HG02943 (cell line): Measurements from ENCODE around the gene ZMIZ1.

Source experiments
- ATAC-seq: cut with Tn5 transposase; IDR thresholded peaks from one replicate; pipeline ENCODE4 v1.9.1; 2021; ENCODE audit warnings: mild to moderate bottlenecking, low read depth, moderate library complexity; ENCODE audit not compliant: unreplicated experiment

Gene ZMIZ1

GRCh38 chr10:79249186-79250121 is 180.7 kb downstream of the ZMIZ1 start:
- peak; percentile 55 for ATAC-seq

DNA sequence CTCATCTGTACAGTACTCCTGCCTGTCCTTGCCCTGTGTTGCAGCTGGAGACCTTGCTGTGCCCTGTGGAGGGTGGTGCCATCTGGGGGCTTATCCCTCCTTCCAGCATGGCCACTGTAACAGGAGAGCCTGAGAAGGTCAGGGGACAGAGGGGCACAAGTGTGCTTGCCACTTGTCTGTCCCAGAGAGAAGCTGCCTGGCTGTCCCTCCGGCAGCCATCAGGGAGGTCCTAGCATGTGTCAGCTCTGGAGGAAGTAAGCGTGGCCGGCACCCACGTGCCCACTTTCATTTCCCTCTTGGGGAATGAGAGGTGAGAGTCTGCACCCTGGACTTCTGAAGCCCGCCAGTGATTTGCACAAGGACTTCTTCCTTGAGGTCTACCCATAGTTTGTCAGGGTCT is 181.5 kb downstream of the ZMIZ1 start:
- ATAC-seq = peak; percentile 26

DNA sequence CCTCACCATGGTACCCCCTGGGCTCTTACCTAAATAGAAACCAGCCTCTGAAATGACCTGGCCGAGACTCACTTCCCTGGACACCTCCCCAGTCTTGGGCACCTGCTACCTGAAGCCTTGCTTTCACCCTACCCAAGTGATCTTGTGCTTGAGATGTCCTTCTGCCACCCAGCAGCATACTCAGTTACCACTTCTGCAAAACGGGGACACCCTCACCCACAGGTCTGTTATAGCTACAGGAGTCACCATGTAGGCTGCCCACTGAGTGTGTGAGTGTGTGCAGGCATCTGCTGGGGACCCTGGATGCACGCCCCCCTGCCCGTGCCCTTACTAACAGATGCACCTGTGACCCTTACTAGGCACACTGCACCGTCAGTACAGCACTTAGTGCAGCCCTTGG is 183.7 kb downstream of the ZMIZ1 start:
- no peak for ATAC-seq

DNA sequence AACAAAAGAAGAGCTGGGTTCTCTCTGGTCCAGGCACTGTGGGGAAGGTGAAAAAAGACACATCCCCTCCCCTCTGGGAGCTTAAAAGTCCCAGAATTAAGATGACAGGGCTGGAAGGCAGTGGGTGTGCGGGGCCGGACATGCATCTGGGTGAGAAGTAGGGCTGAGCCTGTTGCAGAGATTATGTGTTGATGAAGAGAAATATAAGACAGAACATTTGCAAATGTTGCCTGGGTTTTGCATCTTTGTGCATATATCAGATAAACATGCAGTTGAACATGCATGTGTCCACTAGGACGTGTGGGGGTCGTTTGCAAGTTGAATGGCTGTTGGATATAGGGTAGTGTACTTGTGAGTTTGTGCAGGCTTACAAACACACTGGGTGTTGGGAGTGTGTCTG is 184.2 kb downstream of the ZMIZ1 start:
- ATAC-seq = no peak

GRCh38 chr10:79253704-79254103 is 184.9 kb downstream of the ZMIZ1 start:
- ATAC-seq = no peak

- ATAC-seq = no peak
Observed at GRCh38 chr10:79254333-79255006, 185.7 kb downstream of the ZMIZ1 start.

DNA sequence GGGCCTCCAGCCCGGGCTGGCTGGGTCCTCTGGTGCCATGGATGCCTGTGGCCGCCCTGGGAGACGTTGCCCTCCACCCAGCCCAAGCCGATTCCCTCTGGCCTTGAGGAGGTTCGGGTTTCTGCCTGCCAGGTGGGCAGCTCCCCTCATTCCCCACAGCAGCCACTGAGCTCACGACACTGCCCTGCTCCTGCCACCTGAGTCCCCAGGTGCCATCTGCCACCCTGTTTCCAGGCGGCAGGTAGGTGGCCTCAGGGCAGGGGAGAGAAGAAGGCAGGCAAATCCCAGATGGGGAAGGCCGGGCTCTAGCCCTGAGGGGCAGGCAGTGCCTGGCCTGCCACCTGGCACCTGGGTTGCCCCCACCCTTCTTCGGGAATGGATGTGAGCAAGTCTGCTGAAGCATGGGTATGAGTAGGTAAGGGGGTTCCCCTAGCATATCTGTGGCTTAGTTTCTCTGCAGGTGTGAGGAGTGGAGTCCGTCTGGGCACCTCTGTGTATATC is 186.3 kb downstream of the ZMIZ1 start:
- ATAC-seq = no peak

- ATAC-seq = no peak
Observed at GRCh38 chr10:79256264-79256806, 187.6 kb downstream of the ZMIZ1 start.

- ATAC-seq = no peak
Observed at GRCh38 chr10:79258894-79259293, 190.1 kb downstream of the ZMIZ1 start.

GRCh38 chr10:79259834-79260233 is 191.1 kb downstream of the ZMIZ1 start:
- ATAC-seq = no peak

DNA sequence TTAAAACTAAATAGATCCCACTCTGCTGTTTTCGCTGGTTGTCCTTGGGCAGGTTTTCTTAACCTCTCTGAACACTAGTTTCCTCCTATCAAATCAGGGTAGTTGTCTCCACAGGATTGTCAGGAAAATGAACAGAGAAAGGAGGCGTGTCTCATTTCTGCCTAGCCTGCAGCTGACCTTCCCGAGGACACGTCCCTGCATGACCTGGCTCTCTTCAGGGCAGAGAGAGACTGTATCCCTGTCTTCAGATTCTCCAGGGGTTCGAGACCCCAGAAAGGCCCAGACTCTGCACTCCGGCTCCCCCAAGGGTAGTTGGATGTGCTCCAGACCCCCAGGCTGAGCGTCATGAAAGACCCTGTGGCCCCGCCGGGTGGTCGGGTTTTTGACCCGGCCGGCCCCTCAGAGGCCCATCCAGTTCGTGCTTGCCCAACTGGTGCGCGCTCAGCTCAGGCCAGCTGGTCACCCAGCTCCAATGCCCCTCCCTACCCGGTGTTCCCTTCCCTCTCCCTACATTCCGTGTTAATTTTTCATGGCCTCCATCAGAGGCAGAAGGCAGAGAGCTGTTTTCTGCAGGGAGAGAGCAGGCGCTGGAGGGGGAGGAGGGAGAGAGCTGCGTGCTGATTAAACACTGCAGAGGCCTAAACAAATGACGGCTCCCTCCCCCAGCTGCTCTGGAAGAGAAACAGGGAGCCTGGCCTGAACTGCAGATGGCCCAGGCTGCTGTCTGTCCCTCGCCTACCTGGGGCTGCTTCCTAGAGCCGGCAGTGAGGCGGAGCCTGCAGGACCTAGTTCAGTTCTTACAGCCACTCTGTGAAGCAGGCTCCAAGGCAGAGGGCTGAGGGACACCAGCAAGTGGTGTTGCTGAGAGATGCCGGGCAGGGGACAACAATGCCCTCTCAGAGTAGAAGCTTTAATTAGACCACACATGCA is 192.3 kb downstream of the ZMIZ1 start:
- no peak for ATAC-seq

GRCh38 chr10:79262131-79262530 is 193.4 kb downstream of the ZMIZ1 start:
- ATAC-seq = no peak

GRCh38 chr10:79262959-79263746 is 194.4 kb downstream of the ZMIZ1 start:
- ATAC-seq = no peak

- no peak for ATAC-seq
Observed at GRCh38 chr10:79263939-79264338, 195.2 kb downstream of the ZMIZ1 start.

GRCh38 chr10:79264942-79265341 is 196.2 kb downstream of the ZMIZ1 start:
- ATAC-seq = no peak

DNA sequence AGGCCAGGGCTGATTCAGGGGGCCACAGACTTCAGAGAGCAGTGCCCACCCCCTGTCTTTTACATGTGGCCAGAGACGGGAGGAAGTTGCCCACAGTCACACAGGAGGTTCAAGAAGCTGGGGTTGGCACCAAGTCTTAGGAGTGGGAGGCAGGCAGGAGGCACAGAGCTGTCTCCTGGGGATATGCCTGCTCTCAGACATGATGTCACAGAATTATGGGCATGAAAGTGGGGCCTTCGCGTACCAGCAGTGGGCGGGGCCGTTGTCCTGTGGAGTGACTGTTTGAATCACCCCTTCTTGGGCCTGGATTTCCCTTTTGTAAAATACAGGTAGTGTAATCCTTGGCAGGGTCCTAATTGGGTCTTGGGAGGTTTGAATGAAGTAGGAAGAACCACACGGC is 197.3 kb downstream of the ZMIZ1 start:
- ATAC-seq = peak; percentile 46

GRCh38 chr10:79266543-79267312 is 198.0 kb downstream of the ZMIZ1 start:
- ATAC-seq = peak; percentile 76

DNA sequence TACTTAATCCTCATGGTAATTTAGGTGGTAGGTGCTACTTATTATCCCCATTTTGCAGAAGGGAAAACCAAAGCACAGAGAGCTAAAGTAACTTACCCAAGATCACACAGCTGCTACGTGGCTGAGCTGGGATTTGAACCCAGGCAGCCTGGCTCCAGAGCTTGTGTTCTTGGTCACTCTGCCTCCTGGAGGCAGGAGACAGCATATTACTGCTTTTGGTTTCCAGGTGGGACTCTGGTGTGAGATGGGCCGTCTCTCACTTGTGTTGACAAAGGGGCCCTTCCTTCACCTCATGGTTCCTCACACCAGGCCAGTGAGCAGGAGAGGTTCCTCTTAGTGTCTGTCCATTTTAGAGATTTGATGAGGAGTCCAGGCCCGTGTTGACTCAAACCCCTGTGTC is 198.7 kb downstream of the ZMIZ1 start:
- ATAC-seq = no peak

GRCh38 chr10:79268161-79268601 is 199.4 kb downstream of the ZMIZ1 start:
- no peak for ATAC-seq
